ENCODE measurements around the gene RASSF4.

DNA sequence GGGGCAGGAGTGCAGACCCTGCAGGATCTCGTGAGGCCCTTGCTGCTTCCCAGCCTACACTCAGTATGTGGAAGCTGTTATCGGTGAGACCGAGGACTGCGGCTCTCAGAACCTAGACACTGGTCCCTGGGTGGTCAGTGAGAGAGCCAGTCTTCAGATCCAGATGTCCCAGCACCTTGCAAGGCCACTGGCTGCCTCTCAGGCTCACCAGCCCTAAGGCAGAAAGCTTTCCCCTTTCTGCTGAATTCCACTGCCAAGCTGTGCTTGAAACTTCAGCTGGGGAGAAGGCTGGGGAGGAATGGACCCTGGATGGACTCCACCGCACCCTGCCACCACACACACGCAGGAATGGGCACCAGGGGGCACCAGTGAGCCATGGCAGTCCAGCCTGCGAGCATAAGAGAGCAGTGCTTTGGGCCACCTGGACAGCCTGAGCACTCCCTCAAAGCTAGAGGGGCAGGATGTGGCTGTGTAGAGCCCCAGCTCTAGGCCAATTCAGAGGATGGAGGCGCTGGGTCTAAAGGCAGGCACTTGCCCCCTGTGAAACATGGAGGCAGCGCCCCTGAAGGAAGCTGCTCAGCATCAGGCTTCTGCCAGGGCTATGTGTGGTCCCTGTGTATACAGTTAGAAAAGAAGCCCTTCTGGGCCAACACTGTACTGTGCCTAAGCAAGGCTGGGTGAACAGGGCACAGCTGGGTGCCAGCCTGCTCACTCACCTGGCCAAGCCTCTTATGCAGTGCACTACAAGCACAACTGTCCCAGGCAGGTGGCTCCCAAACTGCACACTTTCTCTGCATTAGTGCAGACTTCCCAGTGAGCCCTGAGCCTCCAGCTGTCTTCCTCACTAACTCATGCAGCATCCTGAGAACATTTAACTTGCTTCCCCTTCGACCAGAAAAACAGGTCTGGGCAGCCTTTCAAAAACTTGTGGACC lies 26.8 kb upstream of the RASSF4 start:
- TF ChIP-seq, protein P1, sequence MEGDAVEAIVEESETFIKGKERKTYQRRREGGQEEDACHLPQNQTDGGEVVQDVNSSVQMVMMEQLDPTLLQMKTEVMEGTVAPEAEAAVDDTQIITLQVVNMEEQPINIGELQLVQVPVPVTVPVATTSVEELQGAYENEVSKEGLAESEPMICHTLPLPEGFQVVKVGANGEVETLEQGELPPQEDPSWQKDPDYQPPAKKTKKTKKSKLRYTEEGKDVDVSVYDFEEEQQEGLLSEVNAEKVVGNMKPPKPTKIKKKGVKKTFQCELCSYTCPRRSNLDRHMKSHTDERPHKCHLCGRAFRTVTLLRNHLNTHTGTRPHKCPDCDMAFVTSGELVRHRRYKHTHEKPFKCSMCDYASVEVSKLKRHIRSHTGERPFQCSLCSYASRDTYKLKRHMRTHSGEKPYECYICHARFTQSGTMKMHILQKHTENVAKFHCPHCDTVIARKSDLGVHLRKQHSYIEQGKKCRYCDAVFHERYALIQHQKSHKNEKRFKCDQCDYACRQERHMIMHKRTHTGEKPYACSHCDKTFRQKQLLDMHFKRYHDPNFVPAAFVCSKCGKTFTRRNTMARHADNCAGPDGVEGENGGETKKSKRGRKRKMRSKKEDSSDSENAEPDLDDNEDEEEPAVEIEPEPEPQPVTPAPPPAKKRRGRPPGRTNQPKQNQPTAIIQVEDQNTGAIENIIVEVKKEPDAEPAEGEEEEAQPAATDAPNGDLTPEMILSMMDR (conservative IDR thresholded peaks at IDR 0.05), result peak; percentile 98
- TF ChIP-seq ZFX (IDR thresholded peaks at IDR 0.05), result no peak

All from C4-2B (cell line).